Measurements from ENCODE around the gene WNT3.

WNT3 gene

GRCh38 chr17:46739982-46740381 lies 78.5 kb downstream of the WNT3 start:
- Histone ChIP-seq H3K9me3 (ENCODE audit: control insufficient read depth in 2 of 2, low read length in 2 of 2) (no peaks in the 10 kb centered on the region), H3K36me3 (ENCODE audit: control insufficient read depth in 2 of 2, insufficient read depth in 2 of 2, low read length in 2 of 2) (peaks cover 0 to 2% of the 10 kb centered on the region in 2 donors), H3K27me3 (ENCODE audit: control insufficient read depth in 2 of 2, insufficient read depth in 2 of 2, low read length in 2 of 2) (no peaks in the 10 kb centered on the region), H3K27ac (ENCODE audit: low read depth in 2 of 2, low read length in 2 of 2) (no peak overlapping the region), H3K4me3 (ENCODE audit: low read length in 2 of 2) (no peak overlapping the region), H3K4me1 (ENCODE audit: control insufficient read depth in 2 of 2, insufficient read depth in 2 of 2, low read length in 2 of 2) (no peaks in the 10 kb centered on the region), H3K9ac (ENCODE audit: low read depth in 1 of 2, low read length in 2 of 2) (no peak overlapping the region)

- no peaks in the 10 kb centered on the region for H3K4me1 ChIP-seq (ENCODE audit: control insufficient read depth in 2 of 2, insufficient read depth in 2 of 2, low read length in 2 of 2)
- H3K36me3 ChIP-seq (ENCODE audit: control insufficient read depth in 2 of 2, insufficient read depth in 2 of 2, low read length in 2 of 2), result peaks cover 2 to 4% of the 10 kb centered on the region in 2 donors
- H3K9ac ChIP-seq (ENCODE audit: low read depth in 1 of 2, low read length in 2 of 2), result no peak overlapping the region
- H3K4me3 ChIP-seq (ENCODE audit: low read length in 2 of 2), result no peak overlapping the region
- H3K27ac ChIP-seq (ENCODE audit: low read depth in 2 of 2, low read length in 2 of 2), result no peak overlapping the region
- H3K9me3 ChIP-seq (ENCODE audit: control insufficient read depth in 2 of 2, low read length in 2 of 2), result no peaks in the 10 kb centered on the region
- H3K27me3 ChIP-seq (ENCODE audit: control insufficient read depth in 2 of 2, insufficient read depth in 2 of 2, low read length in 2 of 2), result no peaks in the 10 kb centered on the region
These were observed 79.9 kb downstream of the WNT3 start for GRCh38 chr17:46738544-46738943.

DNA sequence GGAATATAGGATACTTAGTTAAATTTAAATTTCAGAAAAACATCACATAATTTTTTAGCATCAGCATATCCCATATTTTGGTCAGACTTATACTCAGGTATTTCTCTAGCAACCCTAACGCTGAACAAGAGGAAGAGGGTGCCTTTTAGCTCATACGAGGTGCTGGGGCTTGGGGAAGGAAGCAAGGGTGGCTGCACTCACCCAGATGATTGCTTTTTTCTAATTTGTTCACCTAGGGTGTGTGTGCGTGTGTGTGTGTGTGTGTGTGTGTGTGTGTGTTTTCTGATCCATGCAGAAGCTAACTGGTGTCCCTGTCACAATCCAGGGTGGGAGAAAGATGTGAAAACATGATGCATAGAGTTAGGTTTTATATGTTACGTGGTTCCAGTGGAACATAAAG lies 81.2 kb downstream of the WNT3 start:
- Histone ChIP-seq H3K27me3 (ENCODE audit: control insufficient read depth in 2 of 2, insufficient read depth in 2 of 2, low read length in 2 of 2) (no peaks in the 10 kb centered on the region), H3K4me1 (ENCODE audit: control insufficient read depth in 2 of 2, insufficient read depth in 2 of 2, low read length in 2 of 2) (no peaks in the 10 kb centered on the region), H3K4me3 (ENCODE audit: low read length in 2 of 2) (no peak overlapping the region), H3K9ac (ENCODE audit: low read depth in 1 of 2, low read length in 2 of 2) (no peak overlapping the region), H3K36me3 (ENCODE audit: control insufficient read depth in 2 of 2, insufficient read depth in 2 of 2, low read length in 2 of 2) (peaks cover 7 to 9% of the 10 kb centered on the region in 2 donors), H3K27ac (ENCODE audit: low read depth in 2 of 2, low read length in 2 of 2) (no peak overlapping the region), H3K9me3 (ENCODE audit: control insufficient read depth in 2 of 2, low read length in 2 of 2) (no peaks in the 10 kb centered on the region)

DNA sequence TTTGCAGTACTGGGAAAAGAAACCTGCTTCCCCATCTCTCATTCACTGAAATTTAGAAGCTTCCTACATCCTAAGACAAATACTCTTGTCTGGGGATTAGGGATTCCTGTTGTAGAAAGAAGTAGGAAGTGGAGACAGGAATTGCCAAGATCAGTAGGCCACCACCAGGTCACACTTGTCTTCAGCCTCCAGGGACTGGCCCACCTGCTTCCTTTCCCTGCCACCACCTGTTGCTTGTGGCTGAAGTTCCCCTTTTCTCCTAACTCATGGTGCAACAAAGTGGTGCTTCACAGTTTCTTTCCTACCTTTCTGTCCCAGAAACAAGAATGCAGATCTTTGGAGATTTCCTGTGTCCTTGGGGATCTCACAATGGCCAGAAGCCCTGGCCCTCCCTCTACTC lies 82.4 kb downstream of the WNT3 start:
- peaks cover 7 to 9% of the 10 kb centered on the region in 2 donors for H3K36me3 ChIP-seq (ENCODE audit: control insufficient read depth in 2 of 2, insufficient read depth in 2 of 2, low read length in 2 of 2)
- H3K4me3 ChIP-seq (ENCODE audit: low read length in 2 of 2), result no peak overlapping the region
- H3K27ac ChIP-seq (ENCODE audit: low read depth in 2 of 2, low read length in 2 of 2), result no peak overlapping the region
- H3K27me3 ChIP-seq (ENCODE audit: control insufficient read depth in 2 of 2, insufficient read depth in 2 of 2, low read length in 2 of 2), result no peaks in the 10 kb centered on the region
- H3K4me1 ChIP-seq (ENCODE audit: control insufficient read depth in 2 of 2, insufficient read depth in 2 of 2, low read length in 2 of 2), result no peaks in the 10 kb centered on the region
- no peaks in the 10 kb centered on the region for H3K9me3 ChIP-seq (ENCODE audit: control insufficient read depth in 2 of 2, low read length in 2 of 2)
- no peak overlapping the region for H3K9ac ChIP-seq (ENCODE audit: low read depth in 1 of 2, low read length in 2 of 2)

- no peaks in the 10 kb centered on the region for H3K4me1 ChIP-seq (ENCODE audit: control insufficient read depth in 2 of 2, insufficient read depth in 2 of 2, low read length in 2 of 2)
- H3K9ac ChIP-seq (ENCODE audit: low read depth in 1 of 2, low read length in 2 of 2), result no peak overlapping the region
- H3K27ac ChIP-seq (ENCODE audit: low read depth in 2 of 2, low read length in 2 of 2), result no peak overlapping the region
- H3K27me3 ChIP-seq (ENCODE audit: control insufficient read depth in 2 of 2, insufficient read depth in 2 of 2, low read length in 2 of 2), result no peaks in the 10 kb centered on the region
- peaks cover 9 to 13% of the 10 kb centered on the region in 2 donors for H3K36me3 ChIP-seq (ENCODE audit: control insufficient read depth in 2 of 2, insufficient read depth in 2 of 2, low read length in 2 of 2)
- H3K9me3 ChIP-seq (ENCODE audit: control insufficient read depth in 2 of 2, low read length in 2 of 2), result no peaks in the 10 kb centered on the region
- H3K4me3 ChIP-seq (ENCODE audit: low read length in 2 of 2), result no peak overlapping the region
These were observed 84.5 kb downstream of the WNT3 start for GRCh38 chr17:46733837-46734475.

- Histone ChIP-seq H3K27ac (ENCODE audit: low read depth in 2 of 2, low read length in 2 of 2) (no peak overlapping the region), H3K36me3 (ENCODE audit: control insufficient read depth in 2 of 2, insufficient read depth in 2 of 2, low read length in 2 of 2) (peaks cover 12 to 18% of the 10 kb centered on the region in 2 donors), H3K4me3 (ENCODE audit: low read length in 2 of 2) (no peak overlapping the region)
These were observed 85.6 kb downstream of the WNT3 start for GRCh38 chr17:46732754-46733398.

DNA sequence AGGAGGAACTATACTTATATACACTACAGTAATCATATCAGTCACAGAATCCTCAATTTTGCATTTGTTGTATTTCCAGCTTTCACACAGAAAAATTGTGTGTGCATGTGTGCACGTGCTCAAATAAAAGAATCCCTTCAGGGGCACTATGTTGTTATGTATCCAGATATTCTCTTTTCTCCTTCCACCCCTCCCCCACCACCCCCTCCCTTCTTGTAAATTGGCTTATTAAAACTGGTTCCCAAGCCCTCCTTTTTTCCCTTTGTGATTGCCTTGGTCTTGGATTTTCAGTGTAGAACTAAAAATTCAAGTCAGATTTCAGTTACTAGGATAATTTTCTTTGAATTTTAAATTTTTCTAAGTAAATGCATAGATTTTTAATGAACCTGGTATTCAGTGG lies 86.3 kb downstream of the WNT3 start:
- no peaks in the 10 kb centered on the region for H3K27me3 ChIP-seq (ENCODE audit: control insufficient read depth in 2 of 2, insufficient read depth in 2 of 2, low read length in 2 of 2)
- no peak overlapping the region for H3K9ac ChIP-seq (ENCODE audit: low read depth in 1 of 2, low read length in 2 of 2)
- H3K27ac ChIP-seq (ENCODE audit: low read depth in 2 of 2, low read length in 2 of 2), result no peak overlapping the region
- no peaks in the 10 kb centered on the region for H3K9me3 ChIP-seq (ENCODE audit: control insufficient read depth in 2 of 2, low read length in 2 of 2)
- no peaks in the 10 kb centered on the region for H3K4me1 ChIP-seq (ENCODE audit: control insufficient read depth in 2 of 2, insufficient read depth in 2 of 2, low read length in 2 of 2)
- H3K4me3 ChIP-seq (ENCODE audit: low read length in 2 of 2), result no peak overlapping the region
- peaks cover 18 to 22% of the 10 kb centered on the region in 2 donors for H3K36me3 ChIP-seq (ENCODE audit: control insufficient read depth in 2 of 2, insufficient read depth in 2 of 2, low read length in 2 of 2)

More at GRCh38 chr17:46732754-46733398, 85.6 kb downstream of the WNT3 start:
- no peak overlapping the region for H3K9ac ChIP-seq (ENCODE audit: low read depth in 1 of 2, low read length in 2 of 2)
- H3K4me1 ChIP-seq (ENCODE audit: control insufficient read depth in 2 of 2, insufficient read depth in 2 of 2, low read length in 2 of 2), result no peaks in the 10 kb centered on the region
- no peaks in the 10 kb centered on the region for H3K9me3 ChIP-seq (ENCODE audit: control insufficient read depth in 2 of 2, low read length in 2 of 2)
- H3K27me3 ChIP-seq (ENCODE audit: control insufficient read depth in 2 of 2, insufficient read depth in 2 of 2, low read length in 2 of 2), result no peaks in the 10 kb centered on the region

- H3K4me3 ChIP-seq (ENCODE audit: low read length in 2 of 2), result no peak overlapping the region
- no peaks in the 10 kb centered on the region for H3K4me1 ChIP-seq (ENCODE audit: control insufficient read depth in 2 of 2, insufficient read depth in 2 of 2, low read length in 2 of 2)
- peaks cover 18 to 25% of the 10 kb centered on the region in 2 donors for H3K36me3 ChIP-seq (ENCODE audit: control insufficient read depth in 2 of 2, insufficient read depth in 2 of 2, low read length in 2 of 2)
- no peak overlapping the region for H3K27ac ChIP-seq (ENCODE audit: low read depth in 2 of 2, low read length in 2 of 2)
- H3K27me3 ChIP-seq (ENCODE audit: control insufficient read depth in 2 of 2, insufficient read depth in 2 of 2, low read length in 2 of 2), result no peaks in the 10 kb centered on the region
- H3K9ac ChIP-seq (ENCODE audit: low read depth in 1 of 2, low read length in 2 of 2), result no peak overlapping the region
- no peaks in the 10 kb centered on the region for H3K9me3 ChIP-seq (ENCODE audit: control insufficient read depth in 2 of 2, low read length in 2 of 2)
These were observed 87.8 kb downstream of the WNT3 start for GRCh38 chr17:46730679-46731078.

DNA sequence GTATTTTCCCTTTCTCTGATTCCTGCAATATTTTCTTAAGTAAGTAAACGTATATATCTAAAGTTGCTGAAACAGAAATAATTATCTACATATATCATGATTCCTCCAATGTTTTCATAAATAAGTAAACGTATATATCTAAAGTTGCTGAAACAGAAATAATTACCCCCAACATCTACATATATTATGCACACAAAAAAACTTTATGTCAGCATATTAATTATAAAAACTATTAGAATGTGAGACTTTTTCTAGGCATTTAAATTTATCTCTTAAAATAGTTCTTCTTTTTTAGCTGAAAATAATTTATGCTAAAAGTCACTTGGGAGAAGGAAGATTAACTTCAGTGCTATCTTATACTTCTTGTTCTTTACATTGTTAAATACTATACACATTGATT lies 88.5 kb downstream of the WNT3 start:
- no peak overlapping the region for H3K27ac ChIP-seq (ENCODE audit: low read depth in 2 of 2, low read length in 2 of 2)
- H3K9ac ChIP-seq (ENCODE audit: low read depth in 1 of 2, low read length in 2 of 2), result no peak overlapping the region
- no peaks in the 10 kb centered on the region for H3K27me3 ChIP-seq (ENCODE audit: control insufficient read depth in 2 of 2, insufficient read depth in 2 of 2, low read length in 2 of 2)
- H3K4me1 ChIP-seq (ENCODE audit: control insufficient read depth in 2 of 2, insufficient read depth in 2 of 2, low read length in 2 of 2), result no peaks in the 10 kb centered on the region
- no peak overlapping the region for H3K4me3 ChIP-seq (ENCODE audit: low read length in 2 of 2)
- peaks cover 18 to 31% of the 10 kb centered on the region in 2 donors for H3K36me3 ChIP-seq (ENCODE audit: control insufficient read depth in 2 of 2, insufficient read depth in 2 of 2, low read length in 2 of 2)
- no peaks in the 10 kb centered on the region for H3K9me3 ChIP-seq (ENCODE audit: control insufficient read depth in 2 of 2, low read length in 2 of 2)

GRCh38 chr17:46727572-46728348 lies 90.7 kb downstream of the WNT3 start:
- Histone ChIP-seq H3K9me3 (ENCODE audit: control insufficient read depth in 2 of 2, low read length in 2 of 2) (no peaks in the 10 kb centered on the region), H3K9ac (ENCODE audit: low read depth in 1 of 2, low read length in 2 of 2) (no peak overlapping the region), H3K27ac (ENCODE audit: low read depth in 2 of 2, low read length in 2 of 2) (no peak overlapping the region), H3K36me3 (ENCODE audit: control insufficient read depth in 2 of 2, insufficient read depth in 2 of 2, low read length in 2 of 2) (peaks cover 10 to 27% of the 10 kb centered on the region in 2 donors), H3K4me3 (ENCODE audit: low read length in 2 of 2) (no peak overlapping the region), H3K27me3 (ENCODE audit: control insufficient read depth in 2 of 2, insufficient read depth in 2 of 2, low read length in 2 of 2) (no peaks in the 10 kb centered on the region), H3K4me1 (ENCODE audit: control insufficient read depth in 2 of 2, insufficient read depth in 2 of 2, low read length in 2 of 2) (no peaks in the 10 kb centered on the region)

All from mucosa of rectum (tissue), 2 donors.